Ishikawa (cell line): ENCODE results near the gene FNDC11.
A peak's percentile ranks its signal among the peaks of the same experiment; 100 is the strongest.

Experiments
- CEBPB ChIP-seq: IDR thresholded peaks from 2 replicates; pipeline ENCODE4 v1.6.1; 2012
- CREB1 ChIP-seq: IDR thresholded peaks from 2 replicates; pipeline ENCODE4 v1.6.1; 2012; ENCODE audit warnings: low read depth
- EGR1 ChIP-seq: IDR thresholded peaks from 2 replicates; pipeline ENCODE4 v1.6.1; 2012
- EP300 ChIP-seq: IDR thresholded peaks from 2 replicates; pipeline ENCODE4 v1.6.1; 2012; ENCODE audit warnings: borderline replicate concordance
- FOXM1 ChIP-seq: IDR thresholded peaks from 2 replicates; pipeline ENCODE4 v1.6.1; 2012; ENCODE audit warnings: low read depth, borderline replicate concordance
- RAD21 ChIP-seq: IDR thresholded peaks from 2 replicates; pipeline ENCODE4 v1.6.1; 2012; ENCODE audit warnings: low read depth
- REST ChIP-seq: IDR thresholded peaks from 2 replicates; pipeline ENCODE4 v1.6.1; 2012; ENCODE audit warnings: low read depth, mild to moderate bottlenecking
- TAF1 ChIP-seq: IDR thresholded peaks from 2 replicates; pipeline ENCODE4 v1.6.1; 2012; ENCODE audit warnings: low read depth, mild to moderate bottlenecking
- TCF12 ChIP-seq: IDR thresholded peaks from 2 replicates; pipeline ENCODE4 v1.6.1; 2012; ENCODE audit warnings: low read depth
- TEAD4 ChIP-seq: IDR thresholded peaks from 2 replicates; pipeline ENCODE4 v1.6.1; 2012
- USF1 ChIP-seq: IDR thresholded peaks from 2 replicates; pipeline ENCODE4 v1.6.1; 2012

- TF ChIP-seq FOXM1, result no peak
- TF ChIP-seq TAF1, result peak; percentile 65; the same call in 1 of the 2 replicates
- TF ChIP-seq CREB1, result no peak
- TF ChIP-seq TEAD4, result no peak
- no peak for TF ChIP-seq EP300
- no peak for TF ChIP-seq TCF12
- no peak for TF ChIP-seq USF1
- TF ChIP-seq EGR1, result no peak
- no peak for TF ChIP-seq RAD21
- TF ChIP-seq CEBPB, result no peak
- no peak for TF ChIP-seq REST
These were observed 33.4 kb upstream of the FNDC11 start, which contains the start of gene PPDPF for GRCh38 chr20:63520504-63520933.
